ENCODE measurements around the gene CHKA. TPM values are rescaled to one million over a fixed set of nuclear protein-coding genes. Genes with fewer than 3 reads are reported as not detected.
A peak's percentile ranks its signal among the peaks of the same experiment; 100 is the strongest.

CHKA gene
- 1 to 10 TPM; 2.5 to 2.7 TPM for total RNA-seq
- polyA plus RNA-seq = 1 to 10 TPM; 1.5 to 2.6 TPM

DNA sequence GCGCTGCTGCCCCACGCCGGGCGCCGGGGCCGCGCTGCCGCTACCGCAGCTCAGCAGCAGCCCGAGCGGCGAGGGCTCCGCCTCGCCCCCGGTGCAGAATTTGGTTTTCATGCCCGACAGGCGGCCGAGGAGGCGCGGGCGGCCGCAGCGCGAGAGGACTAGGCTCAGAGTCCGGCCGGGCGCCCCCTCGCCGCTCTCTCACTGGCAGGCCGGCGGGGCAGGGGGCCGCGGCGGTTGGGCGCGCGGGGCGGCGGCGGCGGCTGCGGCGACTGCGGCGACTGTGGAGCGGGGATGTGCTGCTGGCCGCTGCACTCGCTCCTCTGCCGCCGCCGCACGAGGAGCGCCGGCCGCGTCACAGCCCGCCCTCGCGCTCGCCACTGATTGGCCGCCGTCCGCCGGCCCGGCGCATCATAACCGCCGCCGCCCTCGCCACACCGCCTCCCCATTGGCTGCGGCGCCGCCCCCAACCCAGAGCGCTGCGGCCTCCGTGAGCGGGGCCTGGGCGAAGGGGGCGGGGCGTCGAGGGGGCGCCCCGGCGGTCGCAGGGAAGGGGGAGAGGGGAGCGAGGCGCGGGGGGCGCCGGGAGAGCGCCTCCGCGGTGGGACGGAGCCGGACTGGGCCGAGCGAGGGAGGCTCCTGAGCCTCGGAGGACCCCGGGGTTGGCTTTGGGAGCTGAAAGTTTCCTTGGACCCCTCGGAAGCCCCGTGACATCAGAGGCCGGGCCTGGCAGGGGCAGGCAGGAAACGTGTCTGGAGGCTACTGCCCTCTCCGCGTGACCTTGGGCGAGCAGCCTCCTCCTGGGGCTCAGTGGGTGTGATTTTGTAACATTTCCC lies at the start of gene CHKA:
TSS of gene CHKA (minus strand) at position 322 of the 833 bp plus-strand sequence. CDS start at position 111, 211 bp downstream.
- DNase-seq = peak; percentile 70 to 85 (median 78)
- H3K36me3 Mint-ChIP-seq = no peaks in the 10 kb centered on the region
- H3K27ac Mint-ChIP-seq = peak within 1 kb of the TSS; percentile 70 to 93 (median 85)
- peaks cover 0 to 2% of the 10 kb centered on the region in 2 donors for H3K27me3 Mint-ChIP-seq
- peak within 1 kb of the TSS; percentile 74 to 94 (median 86) for H3K4me3 Mint-ChIP-seq
- intact Hi-C loops (cut with micrococcal nuclease) = no loop called here
- ChIA-PET POLR2A (ENCODE audit: partially characterized antibody) (interaction anchor here (0.6 kb wide), 1 partner anchor 38 kb away, joined by 3 read pairs; no protein-coding TSS in a partner anchor), CTCF (ENCODE audit: partially characterized antibody) (no interaction called here)
- H3K9me3 Mint-ChIP-seq = no peaks in the 10 kb centered on the region
- Histone ChIP-seq H3K27me3 (ENCODE audit: insufficient read depth, low read length) (no peaks in the 10 kb centered on the region), H3K27ac (ENCODE audit: low read depth, low read length) (peak within 1 kb of the TSS; percentile 54), H3K4me1 (ENCODE audit: insufficient read depth, low read length) (peaks cover 10% of the 10 kb centered on the region), H3K36me3 (ENCODE audit: insufficient read depth, low read length) (no peaks in the 10 kb centered on the region), H3K4me3 (ENCODE audit: low read length in 2 of 2) (peak within 1 kb of the TSS; percentile 42 to 68), H3K9me3 (ENCODE audit: control insufficient read depth in 1 of 2, low read length in 2 of 2) (no peaks in the 10 kb centered on the region)
- H3K4me1 Mint-ChIP-seq = peaks cover 2 to 5% (median 5%) of the 10 kb centered on the region in 4 donors

GRCh38 chr11:68169442-68169841 lies 48.3 kb upstream of the CHKA start:
- no peak for DNase-seq
- POLR2A ChIA-PET (ENCODE audit: partially characterized antibody) = no interaction called here
- Mint-ChIP-seq H3K9me3 (no peaks in the 10 kb centered on the region), H3K27ac (no peak overlapping the region), H3K27me3 (no peaks in the 10 kb centered on the region), H3K36me3 (peaks cover 31 to 66% of the 10 kb centered on the region in 2 donors), H3K4me1 (no peaks in the 10 kb centered on the region), H3K4me3 (no peak overlapping the region)
- H3K27me3 ChIP-seq (ENCODE audit: insufficient read depth, low read length) = no peaks in the 10 kb centered on the region
- intact Hi-C loops (cut with micrococcal nuclease) = no loop called here
- H3K36me3 ChIP-seq (ENCODE audit: insufficient read depth, low read length) = peaks cover 62% of the 10 kb centered on the region
- H3K4me3 ChIP-seq (ENCODE audit: low read length in 2 of 2) = no peak overlapping the region
- H3K27ac ChIP-seq (ENCODE audit: low read depth, low read length) = no peak overlapping the region
- CTCF ChIA-PET (ENCODE audit: partially characterized antibody) = no interaction called here
- no peaks in the 10 kb centered on the region for H3K4me1 ChIP-seq (ENCODE audit: insufficient read depth, low read length)
- H3K9me3 ChIP-seq (ENCODE audit: control insufficient read depth in 1 of 2, low read length in 2 of 2) = no peaks in the 10 kb centered on the region

GRCh38 chr11:68168694-68169093 lies 47.5 kb upstream of the CHKA start:
- DNase-seq = no peak
- Mint-ChIP-seq H3K27ac (no peak overlapping the region), H3K36me3 (peaks cover 28 to 66% of the 10 kb centered on the region in 2 donors), H3K9me3 (no peaks in the 10 kb centered on the region), H3K4me3 (peak overlapping the region in 1 of 8 donors; percentile 60), H3K4me1 (no peaks in the 10 kb centered on the region), H3K27me3 (no peaks in the 10 kb centered on the region)
- Histone ChIP-seq H3K4me1 (ENCODE audit: insufficient read depth, low read length) (no peaks in the 10 kb centered on the region), H3K27ac (ENCODE audit: low read depth, low read length) (no peak overlapping the region), H3K27me3 (ENCODE audit: insufficient read depth, low read length) (no peaks in the 10 kb centered on the region), H3K36me3 (ENCODE audit: insufficient read depth, low read length) (peaks cover 54% of the 10 kb centered on the region), H3K9me3 (ENCODE audit: control insufficient read depth in 1 of 2, low read length in 2 of 2) (no peaks in the 10 kb centered on the region), H3K4me3 (ENCODE audit: low read length in 2 of 2) (no peak overlapping the region)
- ChIA-PET POLR2A (ENCODE audit: partially characterized antibody) (no interaction called here), CTCF (ENCODE audit: partially characterized antibody) (interaction anchor here (1.3 kb wide), 1 partner anchor 9 kb away, joined by 3 read pairs; no protein-coding TSS in a partner anchor)
- intact Hi-C loops (cut with micrococcal nuclease) = no loop called here

DNA sequence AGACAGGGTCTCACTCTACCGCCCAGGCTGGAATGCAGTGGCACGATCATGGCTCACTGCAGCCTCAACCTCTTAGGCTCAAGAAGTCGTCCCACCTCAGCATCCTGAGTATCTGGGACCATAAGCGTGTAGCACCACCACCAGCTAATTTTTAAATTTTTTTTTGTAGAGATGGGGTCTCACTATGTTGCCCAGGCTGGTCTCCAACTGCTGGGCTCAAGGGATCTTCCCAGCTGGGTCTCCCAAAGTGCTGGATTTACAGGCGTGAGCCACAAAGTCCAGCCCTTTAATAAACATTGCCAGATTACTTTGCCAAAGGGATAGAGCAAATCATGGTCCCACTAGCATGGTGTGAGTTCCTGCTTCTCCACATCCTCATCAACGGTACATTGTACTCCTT lies 46.3 kb upstream of the CHKA start:
- Mint-ChIP-seq H3K9me3 (no peaks in the 10 kb centered on the region), H3K4me1 (no peaks in the 10 kb centered on the region), H3K4me3 (no peak overlapping the region), H3K27me3 (no peaks in the 10 kb centered on the region), H3K36me3 (peaks cover 25 to 68% of the 10 kb centered on the region in 2 donors), H3K27ac (no peak overlapping the region)
- ChIA-PET CTCF (ENCODE audit: partially characterized antibody) (interaction anchor here (1.3 kb wide), 1 partner anchor 10 kb away, joined by 3 read pairs; no protein-coding TSS in a partner anchor), POLR2A (ENCODE audit: partially characterized antibody) (no interaction called here)
- DNase-seq = no peak
- no peak overlapping the region for H3K4me3 ChIP-seq (ENCODE audit: low read length in 2 of 2)
- intact Hi-C loops (cut with micrococcal nuclease) = no loop called here
- no peak overlapping the region for H3K27ac ChIP-seq (ENCODE audit: low read depth, low read length)
- no peaks in the 10 kb centered on the region for H3K4me1 ChIP-seq (ENCODE audit: insufficient read depth, low read length)
- H3K36me3 ChIP-seq (ENCODE audit: insufficient read depth, low read length) = peaks cover 49% of the 10 kb centered on the region
- H3K9me3 ChIP-seq (ENCODE audit: control insufficient read depth in 1 of 2, low read length in 2 of 2) = no peaks in the 10 kb centered on the region
- H3K27me3 ChIP-seq (ENCODE audit: insufficient read depth, low read length) = no peaks in the 10 kb centered on the region

- peaks cover 27 to 73% of the 10 kb centered on the region in 2 donors for H3K36me3 Mint-ChIP-seq
- H3K27me3 ChIP-seq (ENCODE audit: insufficient read depth, low read length) = no peaks in the 10 kb centered on the region
Observed at GRCh38 chr11:68166969-68167368, 45.8 kb upstream of the CHKA start.

DNA sequence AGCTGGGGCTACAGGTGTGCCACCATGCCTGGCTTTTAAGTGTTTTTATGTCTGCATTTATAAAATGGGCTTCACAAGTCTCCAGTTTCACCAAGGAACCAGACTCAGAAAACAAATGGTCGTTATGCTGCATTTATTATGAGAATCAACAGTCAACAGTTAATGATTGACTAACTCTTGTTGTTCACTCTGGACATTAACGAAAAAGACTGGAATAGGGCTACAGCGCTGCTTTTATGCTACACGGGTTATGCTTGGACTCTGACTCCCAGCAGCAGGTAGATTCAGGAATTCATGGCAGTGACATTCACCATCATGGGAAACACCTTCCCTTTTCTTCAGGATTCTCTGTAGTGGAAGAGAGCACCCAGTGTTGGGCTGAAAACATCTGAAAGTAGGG lies 44.4 kb upstream of the CHKA start:
- Mint-ChIP-seq H3K36me3 (peaks cover 31 to 69% of the 10 kb centered on the region in 2 donors), H3K27me3 (no peaks in the 10 kb centered on the region)
- H3K36me3 ChIP-seq (ENCODE audit: insufficient read depth, low read length) = peaks cover 41% of the 10 kb centered on the region

More at GRCh38 chr11:68166969-68167368, 45.8 kb upstream of the CHKA start:
- Mint-ChIP-seq H3K4me3 (no peak overlapping the region), H3K27ac (peak overlapping the region in 1 of 7 donors; percentile 64), H3K9me3 (no peaks in the 10 kb centered on the region), H3K27me3 (no peaks in the 10 kb centered on the region), H3K4me1 (no peaks in the 10 kb centered on the region)
- intact Hi-C loops (cut with micrococcal nuclease) = no loop called here
- H3K4me1 ChIP-seq (ENCODE audit: insufficient read depth, low read length) = no peaks in the 10 kb centered on the region
- DNase-seq = no peak
- H3K9me3 ChIP-seq (ENCODE audit: control insufficient read depth in 1 of 2, low read length in 2 of 2) = no peaks in the 10 kb centered on the region
- H3K4me3 ChIP-seq (ENCODE audit: low read length in 2 of 2) = no peak overlapping the region
- H3K36me3 ChIP-seq (ENCODE audit: insufficient read depth, low read length) = peaks cover 49% of the 10 kb centered on the region
- ChIA-PET POLR2A (ENCODE audit: partially characterized antibody) (no interaction called here), CTCF (ENCODE audit: partially characterized antibody) (no interaction called here)
- no peak overlapping the region for H3K27ac ChIP-seq (ENCODE audit: low read depth, low read length)

DNA sequence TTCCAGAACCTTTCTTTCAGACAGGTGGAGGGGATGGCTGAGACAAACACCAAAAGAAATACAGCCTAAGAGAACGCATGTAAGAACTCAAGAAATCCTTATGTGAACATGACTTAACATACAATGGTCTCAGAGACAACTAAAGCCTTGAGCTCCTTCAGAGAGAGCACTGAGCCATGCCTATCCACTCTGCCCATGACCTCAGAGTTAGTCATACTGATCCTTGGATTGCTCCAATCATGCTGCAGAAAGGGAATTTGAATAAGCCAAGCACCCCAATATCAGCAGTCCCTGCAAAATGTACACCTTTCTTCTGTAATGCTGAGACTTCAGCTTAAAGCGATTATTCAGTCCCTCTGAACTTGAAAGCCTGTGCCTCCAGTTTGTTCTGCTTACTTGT lies 43.2 kb upstream of the CHKA start:
- intact Hi-C loops (cut with micrococcal nuclease) = no loop called here
- no peaks in the 10 kb centered on the region for H3K9me3 ChIP-seq (ENCODE audit: control insufficient read depth in 1 of 2, low read length in 2 of 2)
- Mint-ChIP-seq H3K4me3 (no peak overlapping the region), H3K4me1 (peaks cover 0 to 1% (median 0%) of the 10 kb centered on the region in 4 donors), H3K9me3 (no peaks in the 10 kb centered on the region), H3K27ac (peak overlapping the region in 1 of 7 donors; percentile 29), H3K27me3 (no peaks in the 10 kb centered on the region), H3K36me3 (peaks cover 32 to 61% of the 10 kb centered on the region in 2 donors)
- ChIA-PET POLR2A (ENCODE audit: partially characterized antibody) (no interaction called here), CTCF (ENCODE audit: partially characterized antibody) (no interaction called here)
- no peaks in the 10 kb centered on the region for H3K27me3 ChIP-seq (ENCODE audit: insufficient read depth, low read length)
- no peak for DNase-seq
- H3K36me3 ChIP-seq (ENCODE audit: insufficient read depth, low read length) = peaks cover 29% of the 10 kb centered on the region
- no peak overlapping the region for H3K4me3 ChIP-seq (ENCODE audit: low read length in 2 of 2)
- no peak overlapping the region for H3K27ac ChIP-seq (ENCODE audit: low read depth, low read length)
- no peaks in the 10 kb centered on the region for H3K4me1 ChIP-seq (ENCODE audit: insufficient read depth, low read length)

More for the DNA sequence above, 44.4 kb upstream of the CHKA start:
- Mint-ChIP-seq H3K4me1 (peaks cover 0 to 1% (median 0%) of the 10 kb centered on the region in 4 donors), H3K4me3 (no peak overlapping the region), H3K9me3 (no peaks in the 10 kb centered on the region), H3K27ac (no peak overlapping the region)
- DNase-seq = no peak
- Histone ChIP-seq H3K4me1 (ENCODE audit: insufficient read depth, low read length) (no peaks in the 10 kb centered on the region), H3K27me3 (ENCODE audit: insufficient read depth, low read length) (no peaks in the 10 kb centered on the region), H3K27ac (ENCODE audit: low read depth, low read length) (no peak overlapping the region), H3K4me3 (ENCODE audit: low read length in 2 of 2) (no peak overlapping the region), H3K9me3 (ENCODE audit: control insufficient read depth in 1 of 2, low read length in 2 of 2) (no peaks in the 10 kb centered on the region)
- intact Hi-C loops (cut with micrococcal nuclease) = no loop called here
- CTCF ChIA-PET (ENCODE audit: partially characterized antibody) = no interaction called here
- POLR2A ChIA-PET (ENCODE audit: partially characterized antibody) = no interaction called here
